ENCODE measurements around the gene GLCE.
"Not testable (repeated sequence)": the region's sequence is repeated elsewhere in the genome, so short reads cannot be mapped to it uniquely, and the experiment has no call there.

Gene GLCE

GRCh38 chr15:69285834-69286233 lies 125.4 kb downstream of the GLCE start:
- no peak for TF ChIP-seq CTCF (IDR thresholded peaks at IDR 0.05; ENCODE audit: low read depth, low read length, missing control alignments)
- H3K27ac ChIP-seq: no peak overlapping the region
- no peaks in the 10 kb centered on the region for H3K36me3 ChIP-seq (replicated peaks)
- DNase-seq: no peak
- H3K27me3 ChIP-seq (replicated peaks): no peaks in the 10 kb centered on the region
- in situ Hi-C loops (cut with HindIII; ENCODE audit: low pct_ligation_motif_present, low sequenced_read_pairs): no loop called here
- H3K4me3 ChIP-seq (ENCODE audit: low read depth, low read length): no peak overlapping the region

GRCh38 chr15:69288011-69288410 lies 127.6 kb downstream of the GLCE start:
- no peak for TF ChIP-seq CTCF (IDR thresholded peaks at IDR 0.05; ENCODE audit: low read depth, low read length, missing control alignments)
- no peak for DNase-seq
- Histone ChIP-seq H3K27ac (no peak overlapping the region), H3K36me3 (replicated peaks) (no peaks in the 10 kb centered on the region), H3K27me3 (replicated peaks) (no peaks in the 10 kb centered on the region), H3K4me3 (ENCODE audit: low read depth, low read length) (no peak overlapping the region)
- in situ Hi-C loops (cut with HindIII; ENCODE audit: low pct_ligation_motif_present, low sequenced_read_pairs): no loop called here

GRCh38 chr15:69288531-69289341 lies 128.3 kb downstream of the GLCE start:
- in situ Hi-C loops (cut with HindIII; ENCODE audit: low pct_ligation_motif_present, low sequenced_read_pairs): no loop called here
- no peak overlapping the region for H3K4me3 ChIP-seq (ENCODE audit: low read depth, low read length)
- no peak for DNase-seq
- H3K36me3 ChIP-seq (replicated peaks): no peaks in the 10 kb centered on the region
- no peak for TF ChIP-seq CTCF (IDR thresholded peaks at IDR 0.05; ENCODE audit: low read depth, low read length, missing control alignments)
- no peaks in the 10 kb centered on the region for H3K27me3 ChIP-seq (replicated peaks)
- H3K27ac ChIP-seq: no peak overlapping the region

- Histone ChIP-seq H3K27me3 (replicated peaks) (no peaks in the 10 kb centered on the region), H3K4me3 (ENCODE audit: low read depth, low read length) (no peak overlapping the region), H3K27ac (no peak overlapping the region), H3K36me3 (replicated peaks) (no peaks in the 10 kb centered on the region)
- DNase-seq: no peak
- in situ Hi-C loops (cut with HindIII; ENCODE audit: low pct_ligation_motif_present, low sequenced_read_pairs): no loop called here
- TF ChIP-seq CTCF (IDR thresholded peaks at IDR 0.05; ENCODE audit: low read depth, low read length, missing control alignments): no peak
These were observed 129.1 kb downstream of the GLCE start for GRCh38 chr15:69289342-69290146.

- no peak for DNase-seq
- in situ Hi-C loops (cut with HindIII; ENCODE audit: low pct_ligation_motif_present, low sequenced_read_pairs): no loop called here
- no peaks in the 10 kb centered on the region for H3K36me3 ChIP-seq (replicated peaks)
These were observed 130.1 kb downstream of the GLCE start for GRCh38 chr15:69290346-69291164.

GRCh38 chr15:69291651-69292050 lies 131.2 kb downstream of the GLCE start:
- H3K36me3 ChIP-seq (replicated peaks); H3K27ac ChIP-seq; H3K27me3 ChIP-seq (replicated peaks); in situ Hi-C loops (cut with HindIII; ENCODE audit: low pct_ligation_motif_present, low sequenced_read_pairs); DNase-seq; H3K4me3 ChIP-seq (ENCODE audit: low read depth, low read length): not testable (repeated sequence)

More at GRCh38 chr15:69290346-69291164, 130.1 kb downstream of the GLCE start:
- Histone ChIP-seq H3K4me3 (ENCODE audit: low read depth, low read length) (no peak overlapping the region), H3K27me3 (replicated peaks) (no peaks in the 10 kb centered on the region), H3K27ac (no peak overlapping the region)
- no peak for TF ChIP-seq CTCF (IDR thresholded peaks at IDR 0.05; ENCODE audit: low read depth, low read length, missing control alignments)

Data from brain microvascular endothelial cell (primary cell).